ENCODE results near the gene DFFA.

Gene DFFA

GRCh38 chr1:10513199-10513598, 40.9 kb upstream of the DFFA start:
- TF ChIP-seq TAF1 (IDR thresholded peaks at IDR 0.05; ENCODE audit: low read depth) = no peak

GRCh38 chr1:10511494-10511885, 39.2 kb upstream of the DFFA start:
- no peak for TF ChIP-seq EGR1 (IDR thresholded peaks at IDR 0.05)
- TF ChIP-seq YY1 (IDR thresholded peaks at IDR 0.05; ENCODE audit: low read depth) = no peak
- no peak for TF ChIP-seq RAD21 (IDR thresholded peaks at IDR 0.05; ENCODE audit: low read depth)
- no peak for TF ChIP-seq CEBPB (IDR thresholded peaks at IDR 0.05)
- TF ChIP-seq CREB1 (IDR thresholded peaks at IDR 0.05; ENCODE audit: low read depth) = no peak
- no peak for TF ChIP-seq EP300 (IDR thresholded peaks at IDR 0.05; ENCODE audit: borderline replicate concordance)
- TF ChIP-seq REST (IDR thresholded peaks at IDR 0.05; ENCODE audit: low read depth) = no peak
- TF ChIP-seq TCF12 (IDR thresholded peaks at IDR 0.05; ENCODE audit: low read depth) = no peak
- no peak for TF ChIP-seq USF1 (IDR thresholded peaks at IDR 0.05)
- TF ChIP-seq MAX (IDR thresholded peaks at IDR 0.05) = no peak
- TF ChIP-seq ZBTB7A (IDR thresholded peaks at IDR 0.05; ENCODE audit: low read depth) = no peak
- TF ChIP-seq TEAD4 (IDR thresholded peaks at IDR 0.05) = no peak
- TF ChIP-seq NFIC (IDR thresholded peaks at IDR 0.05) = no peak
- TF ChIP-seq FOXM1 (IDR thresholded peaks at IDR 0.05; ENCODE audit: borderline replicate concordance, low read depth) = no peak
- no peak for TF ChIP-seq TAF1 (IDR thresholded peaks at IDR 0.05; ENCODE audit: low read depth)

- TF ChIP-seq TAF1 (IDR thresholded peaks at IDR 0.05; ENCODE audit: low read depth) (no peak), ZBTB7A (IDR thresholded peaks at IDR 0.05; ENCODE audit: low read depth) (no peak), FOXM1 (IDR thresholded peaks at IDR 0.05; ENCODE audit: borderline replicate concordance, low read depth) (0 out of 2 replicates have a peak, but pooled peaks have one; percentile 63)
Measured at GRCh38 chr1:10510520-10511493, 38.5 kb upstream of the DFFA start.

GRCh38 chr1:10509809-10510509, 37.6 kb upstream of the DFFA start:
- TF ChIP-seq MAX (IDR thresholded peaks at IDR 0.05) (no peak), RAD21 (IDR thresholded peaks at IDR 0.05; ENCODE audit: low read depth) (no peak), TCF12 (IDR thresholded peaks at IDR 0.05; ENCODE audit: low read depth) (no peak), CREB1 (IDR thresholded peaks at IDR 0.05; ENCODE audit: low read depth) (no peak), EP300 (IDR thresholded peaks at IDR 0.05; ENCODE audit: borderline replicate concordance) (no peak), USF1 (IDR thresholded peaks at IDR 0.05) (no peak), FOXM1 (IDR thresholded peaks at IDR 0.05; ENCODE audit: borderline replicate concordance, low read depth) (no peak), TEAD4 (IDR thresholded peaks at IDR 0.05) (no peak), ZBTB7A (IDR thresholded peaks at IDR 0.05; ENCODE audit: low read depth) (no peak), CEBPB (IDR thresholded peaks at IDR 0.05) (no peak), EGR1 (IDR thresholded peaks at IDR 0.05) (no peak), TAF1 (IDR thresholded peaks at IDR 0.05; ENCODE audit: low read depth) (no peak), YY1 (IDR thresholded peaks at IDR 0.05; ENCODE audit: low read depth) (no peak), NFIC (IDR thresholded peaks at IDR 0.05) (no peak), REST (IDR thresholded peaks at IDR 0.05; ENCODE audit: low read depth) (no peak)

GRCh38 chr1:10508511-10508951, 36.2 kb upstream of the DFFA start:
- TF ChIP-seq NFIC (IDR thresholded peaks at IDR 0.05) (0 out of 2 replicates have a peak, but pooled peaks have one; percentile 39), EP300 (IDR thresholded peaks at IDR 0.05; ENCODE audit: borderline replicate concordance) (peak; percentile 69; the same call in 1 of the 2 replicates), RAD21 (IDR thresholded peaks at IDR 0.05; ENCODE audit: low read depth) (no peak), MAX (IDR thresholded peaks at IDR 0.05) (peak; percentile 46), FOXM1 (IDR thresholded peaks at IDR 0.05; ENCODE audit: borderline replicate concordance, low read depth) (peak; percentile 59; the same call in 1 of the 2 replicates), TCF12 (IDR thresholded peaks at IDR 0.05; ENCODE audit: low read depth) (peak; percentile 85), USF1 (IDR thresholded peaks at IDR 0.05) (no peak)
